OCI-LY7 (cell line): ENCODE results near the gene BICC1.

Experiments
- EZH2phosphoT487 ChIP-seq: fragments of 200-600 bp; sonication (generic); IDR thresholded peaks from 2 replicates; pipeline ENCODE4 v1.6.1; 2018; ENCODE audit warnings: low read depth, borderline replicate concordance, mild to moderate bottlenecking, mixed run types, antibody characterized with exemption, low read length, moderate library complexity, mixed read lengths
- TF ChIP-seq, protein P1 (sequence below): fragments of 200-600 bp; sonication (generic); conservative IDR thresholded peaks from 2 replicates; pipeline ENCODE4 v1.5.1; 2014; ENCODE audit warnings: mild to moderate bottlenecking, antibody characterized with exemption, low read length, moderate library complexity, mixed read lengths

DNA sequence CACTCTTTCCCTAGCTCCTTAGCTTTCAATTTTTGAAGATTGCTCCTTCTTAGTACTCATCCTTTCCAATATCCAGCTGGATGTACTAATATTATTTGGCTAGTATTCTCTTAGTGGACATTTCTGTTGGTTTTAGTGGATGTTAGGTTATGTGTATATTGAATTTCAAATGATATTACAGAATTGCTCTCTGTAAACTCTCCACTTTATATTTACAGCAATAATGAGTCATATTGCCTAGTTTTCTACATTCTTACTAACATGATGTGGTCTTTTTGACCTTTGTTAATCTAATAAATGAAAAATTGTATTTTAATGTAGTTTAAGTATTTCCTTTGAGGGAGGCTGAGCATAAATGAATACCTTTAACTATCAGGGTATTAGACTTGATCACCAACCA lies 69.4 kb downstream of the BICC1 start:
- TF ChIP-seq, protein P1, sequence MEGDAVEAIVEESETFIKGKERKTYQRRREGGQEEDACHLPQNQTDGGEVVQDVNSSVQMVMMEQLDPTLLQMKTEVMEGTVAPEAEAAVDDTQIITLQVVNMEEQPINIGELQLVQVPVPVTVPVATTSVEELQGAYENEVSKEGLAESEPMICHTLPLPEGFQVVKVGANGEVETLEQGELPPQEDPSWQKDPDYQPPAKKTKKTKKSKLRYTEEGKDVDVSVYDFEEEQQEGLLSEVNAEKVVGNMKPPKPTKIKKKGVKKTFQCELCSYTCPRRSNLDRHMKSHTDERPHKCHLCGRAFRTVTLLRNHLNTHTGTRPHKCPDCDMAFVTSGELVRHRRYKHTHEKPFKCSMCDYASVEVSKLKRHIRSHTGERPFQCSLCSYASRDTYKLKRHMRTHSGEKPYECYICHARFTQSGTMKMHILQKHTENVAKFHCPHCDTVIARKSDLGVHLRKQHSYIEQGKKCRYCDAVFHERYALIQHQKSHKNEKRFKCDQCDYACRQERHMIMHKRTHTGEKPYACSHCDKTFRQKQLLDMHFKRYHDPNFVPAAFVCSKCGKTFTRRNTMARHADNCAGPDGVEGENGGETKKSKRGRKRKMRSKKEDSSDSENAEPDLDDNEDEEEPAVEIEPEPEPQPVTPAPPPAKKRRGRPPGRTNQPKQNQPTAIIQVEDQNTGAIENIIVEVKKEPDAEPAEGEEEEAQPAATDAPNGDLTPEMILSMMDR: no peak
- no peak for TF ChIP-seq EZH2phosphoT487
